ENCODE measurements around the gene CCDC9B.

The CCDC9B gene

DNA sequence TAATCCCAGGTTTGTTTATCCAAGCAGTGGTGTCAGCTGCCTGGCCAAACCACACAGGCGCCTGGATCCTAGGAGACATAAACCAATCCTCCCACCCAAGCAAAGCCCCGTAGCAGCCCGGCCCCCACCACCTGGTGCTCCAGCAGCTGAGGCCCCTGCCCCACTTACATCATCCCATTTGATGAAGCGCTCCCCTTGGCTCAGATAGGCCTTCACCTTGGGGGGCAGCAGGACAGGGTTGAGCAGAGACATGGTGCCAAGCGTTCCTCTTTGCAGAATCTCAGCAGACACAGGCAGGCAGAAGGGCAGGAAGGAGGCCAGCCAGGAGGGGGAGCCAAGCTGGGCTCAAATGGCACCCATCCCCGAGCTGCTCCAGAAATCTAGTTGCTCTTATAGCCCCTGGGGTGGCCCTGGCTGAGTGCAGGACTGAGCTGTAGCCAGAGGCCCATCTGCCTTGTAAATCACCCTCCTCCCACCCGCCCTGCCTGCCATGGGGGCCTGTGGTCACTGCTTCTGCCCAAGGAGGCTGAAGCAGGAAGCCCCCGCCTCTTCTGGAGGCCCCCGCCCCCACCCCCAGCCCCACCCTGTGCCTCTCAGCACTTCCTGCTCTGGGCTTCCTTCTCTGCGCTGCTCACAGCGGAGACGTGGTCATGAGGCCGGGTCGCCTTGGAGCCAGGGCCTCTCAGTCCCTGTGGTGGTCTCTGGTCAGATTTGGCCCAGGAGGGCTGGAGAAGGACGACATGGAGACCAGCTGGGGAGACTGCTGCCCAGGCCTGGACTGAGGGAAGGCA lies 33.1 kb downstream of the CCDC9B start, which contains the start of gene PLCB2:
Gene PLCB2, minus strand, starts transcription at position 515 of the 791 bp plus-strand sequence. Its CDS starts 263 bp downstream, at position 252.
- DNase-seq (ENCODE audit: low spot score), result no peak

DNA sequence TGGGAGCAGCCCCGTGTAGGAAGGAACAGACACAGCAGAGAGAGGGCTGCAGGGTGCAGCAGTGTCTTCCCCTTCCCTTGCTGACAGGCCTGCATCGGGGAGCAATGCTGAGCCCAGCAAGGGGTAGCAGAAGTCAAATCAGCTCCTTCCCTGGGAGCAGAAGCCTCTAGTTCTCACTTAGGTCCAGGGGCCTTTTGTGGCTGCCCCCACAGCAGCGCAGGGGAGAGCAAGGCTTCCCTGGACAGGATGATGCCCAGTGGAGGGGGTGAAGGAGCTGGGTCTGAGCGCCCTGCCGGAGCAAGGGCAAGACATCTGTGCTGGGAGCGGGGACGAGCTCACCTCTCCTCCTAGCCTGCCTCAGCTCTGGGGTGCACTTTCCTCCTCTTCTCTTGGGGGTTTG lies 33.8 kb downstream of the CCDC9B start:
- DNase-seq (ENCODE audit: low spot score), result no peak

DNA sequence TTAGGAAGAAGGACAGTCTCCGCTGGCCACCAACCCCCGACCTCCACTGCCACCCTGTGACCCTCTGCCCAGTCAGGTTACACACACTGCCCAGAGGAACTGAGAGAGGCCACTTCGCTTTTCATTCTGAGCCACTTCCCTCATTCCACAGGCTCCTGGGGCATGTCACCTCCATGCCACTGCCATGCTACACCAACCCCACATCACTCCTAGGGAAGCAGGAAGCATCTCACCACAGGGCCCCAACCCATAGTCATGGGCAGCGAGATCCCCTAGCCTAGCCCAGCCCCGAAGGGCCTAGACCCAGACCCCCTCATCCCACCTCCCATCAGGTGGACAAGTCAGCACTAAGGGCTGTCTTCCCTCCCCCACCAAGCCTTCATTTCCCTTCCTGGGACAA lies 34.4 kb downstream of the CCDC9B start:
- DNase-seq (ENCODE audit: low spot score), result no peak

DNA sequence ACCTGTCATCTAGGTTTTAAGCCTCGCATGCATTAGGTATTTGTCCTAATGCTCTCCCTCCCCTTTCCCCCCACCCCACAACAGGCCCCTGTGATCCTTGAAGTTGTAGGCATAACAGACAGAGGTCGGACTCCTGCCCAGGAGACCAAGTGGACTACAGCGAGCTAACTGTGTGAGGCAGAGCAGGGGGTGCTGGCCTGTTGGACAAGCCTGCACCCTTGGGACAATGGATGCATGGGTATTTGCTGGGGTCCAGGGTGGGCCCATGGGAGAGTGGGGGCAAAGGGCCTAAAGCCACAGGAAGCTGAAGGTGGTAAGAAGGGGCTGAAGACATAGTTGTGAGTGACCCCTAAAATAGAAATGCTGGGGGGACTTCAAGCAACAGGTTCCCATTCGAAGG lies 35.5 kb downstream of the CCDC9B start:
- no peak for DNase-seq (ENCODE audit: low spot score)

DNA sequence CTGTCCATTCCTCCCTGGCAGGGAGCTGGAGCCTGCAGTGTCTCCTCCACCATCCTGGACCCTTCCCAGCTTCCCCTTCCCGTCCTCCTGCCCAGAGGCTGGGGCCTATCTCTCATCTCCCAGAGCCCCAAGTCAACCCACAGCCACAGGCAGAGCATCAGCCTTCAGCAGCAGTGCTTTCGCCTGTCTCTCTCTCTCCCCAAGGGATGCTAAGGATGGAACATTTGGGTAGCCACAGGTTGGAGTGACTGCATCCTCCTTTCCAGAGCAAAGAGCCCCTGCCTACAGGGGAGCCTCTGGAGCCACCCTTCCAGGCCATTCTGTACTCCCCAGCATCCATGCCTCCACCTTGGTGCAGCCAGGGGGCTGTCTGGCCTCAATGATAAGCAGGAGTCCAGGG lies 37.2 kb downstream of the CCDC9B start:
- DNase-seq (ENCODE audit: low spot score), result no peak

DNA sequence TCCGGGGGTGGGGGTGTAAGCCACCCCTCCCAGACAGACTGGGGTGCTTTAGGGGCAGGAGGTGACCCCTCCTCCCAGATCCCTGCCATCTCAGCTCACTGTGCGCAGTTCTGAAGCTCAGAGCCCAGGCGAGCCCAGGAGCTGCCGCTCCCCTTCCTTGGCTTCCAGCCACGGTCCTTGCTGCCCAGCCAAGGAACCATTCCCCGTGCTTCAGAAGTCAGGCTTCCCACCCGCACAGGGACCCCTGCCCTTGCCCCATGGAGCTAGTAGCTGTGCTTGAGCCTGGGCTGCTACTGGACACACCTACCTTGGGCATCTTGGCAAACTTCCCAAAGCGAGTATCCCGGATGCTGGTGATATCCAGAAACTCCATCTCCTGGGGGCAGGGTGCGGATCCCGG lies 37.8 kb downstream of the CCDC9B start:
- DNase-seq (ENCODE audit: low spot score), result no peak

DNA sequence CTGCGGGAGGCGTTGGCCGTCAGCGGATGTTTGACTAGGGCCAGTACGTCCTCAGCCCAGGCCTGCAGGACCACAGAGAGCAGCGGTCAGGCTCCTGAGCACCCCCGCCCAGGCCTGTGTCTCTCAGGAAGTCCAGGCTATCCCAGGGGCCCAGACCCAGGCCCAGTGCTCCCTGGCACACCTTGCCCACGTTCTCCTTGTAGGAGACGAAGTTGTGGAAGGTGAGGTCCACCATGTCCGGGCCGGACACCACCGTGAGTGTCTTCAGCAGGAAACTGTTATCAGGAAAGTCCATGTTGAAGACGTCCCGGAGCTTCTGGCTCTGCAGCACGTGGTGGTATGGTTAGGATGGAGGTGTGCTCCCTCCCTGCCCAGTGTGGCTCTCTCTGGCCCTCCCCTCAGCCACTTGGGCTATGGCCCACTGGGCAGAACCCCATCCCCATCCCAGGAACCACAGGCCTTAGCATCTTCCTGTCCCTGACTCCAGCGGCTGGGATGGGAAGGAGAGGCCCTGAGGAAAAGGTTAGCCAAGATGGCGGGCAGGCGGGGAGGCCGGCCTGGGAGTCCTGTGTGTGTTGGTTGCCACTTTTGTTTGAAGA lies 38.4 kb downstream of the CCDC9B start:
- no peak for DNase-seq (ENCODE audit: low spot score)

DNA sequence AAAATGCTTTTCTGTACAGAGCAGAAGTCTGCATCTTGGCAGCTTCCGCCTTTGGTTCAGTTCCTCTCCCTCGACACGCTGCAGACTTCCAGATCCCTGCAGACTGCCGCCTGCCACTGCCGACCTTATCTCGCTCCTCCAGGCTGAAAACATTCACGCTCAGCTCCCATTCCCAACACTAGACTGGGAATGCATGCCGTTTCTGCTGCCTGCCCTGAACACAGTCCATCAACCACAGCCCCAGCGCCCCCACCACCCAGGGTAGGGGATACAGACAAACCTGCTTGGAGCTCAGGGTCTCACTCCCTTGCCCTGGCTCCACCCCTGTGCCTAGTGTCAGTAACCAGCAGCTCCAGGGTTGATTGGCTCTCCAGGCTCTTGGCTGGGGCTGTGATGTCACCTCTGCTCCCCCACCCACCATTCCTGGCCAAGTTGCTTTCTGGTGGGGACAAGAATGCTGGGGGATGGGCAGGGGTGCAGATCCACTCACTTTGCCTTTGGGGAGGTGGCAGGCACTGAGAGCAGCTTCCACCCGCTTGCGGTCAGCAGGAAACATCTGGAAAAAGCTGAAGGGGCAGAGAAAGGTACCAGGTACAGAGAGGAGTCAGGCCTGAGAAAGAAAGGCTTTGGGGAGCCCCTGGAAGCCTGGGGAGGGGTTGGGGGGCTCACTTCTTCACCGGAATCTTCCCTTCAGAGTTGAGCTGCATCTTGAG lies 39.1 kb downstream of the CCDC9B start:
- DNase-seq (ENCODE audit: low spot score), result no peak

DNA sequence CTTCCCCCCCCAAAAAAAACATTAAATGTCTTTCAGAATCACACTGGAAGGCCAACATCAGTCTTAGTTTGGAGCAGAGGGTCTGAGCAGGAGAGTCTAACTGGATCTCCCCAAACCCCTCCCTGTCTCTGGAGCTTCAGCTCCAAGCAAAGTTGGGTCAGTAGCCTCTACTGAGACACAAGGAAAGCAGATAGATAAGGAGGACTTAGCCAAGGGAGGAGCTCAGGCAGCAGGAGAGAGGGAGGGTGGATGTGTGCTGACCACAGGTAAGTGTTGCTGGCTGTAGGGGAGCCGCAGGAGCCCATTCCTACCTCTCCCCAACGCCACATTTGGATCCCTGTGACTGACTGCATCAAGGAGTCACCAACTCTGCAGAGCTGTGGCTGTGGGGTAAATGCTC lies 40.0 kb downstream of the CCDC9B start:
- no peak for DNase-seq (ENCODE audit: low spot score)

DNA sequence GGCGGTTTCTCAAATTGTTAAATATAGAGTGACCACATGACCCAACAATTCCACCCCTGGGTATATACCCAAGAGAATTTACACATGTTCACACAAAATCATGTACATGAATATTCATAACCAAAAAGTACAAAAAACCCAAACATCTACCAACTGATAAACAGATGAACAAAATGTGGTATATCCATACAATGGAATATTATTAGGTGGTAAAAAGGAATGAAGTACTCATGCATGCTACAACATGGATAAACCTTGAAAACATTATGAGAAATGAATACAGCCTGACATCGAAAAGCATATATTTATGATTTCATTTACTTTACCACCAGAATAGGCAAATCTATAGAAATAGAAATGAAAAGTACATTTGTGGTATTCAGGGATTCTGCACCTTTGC lies 40.4 kb downstream of the CCDC9B start:
- DNase-seq (ENCODE audit: low spot score), result no peak

DNA sequence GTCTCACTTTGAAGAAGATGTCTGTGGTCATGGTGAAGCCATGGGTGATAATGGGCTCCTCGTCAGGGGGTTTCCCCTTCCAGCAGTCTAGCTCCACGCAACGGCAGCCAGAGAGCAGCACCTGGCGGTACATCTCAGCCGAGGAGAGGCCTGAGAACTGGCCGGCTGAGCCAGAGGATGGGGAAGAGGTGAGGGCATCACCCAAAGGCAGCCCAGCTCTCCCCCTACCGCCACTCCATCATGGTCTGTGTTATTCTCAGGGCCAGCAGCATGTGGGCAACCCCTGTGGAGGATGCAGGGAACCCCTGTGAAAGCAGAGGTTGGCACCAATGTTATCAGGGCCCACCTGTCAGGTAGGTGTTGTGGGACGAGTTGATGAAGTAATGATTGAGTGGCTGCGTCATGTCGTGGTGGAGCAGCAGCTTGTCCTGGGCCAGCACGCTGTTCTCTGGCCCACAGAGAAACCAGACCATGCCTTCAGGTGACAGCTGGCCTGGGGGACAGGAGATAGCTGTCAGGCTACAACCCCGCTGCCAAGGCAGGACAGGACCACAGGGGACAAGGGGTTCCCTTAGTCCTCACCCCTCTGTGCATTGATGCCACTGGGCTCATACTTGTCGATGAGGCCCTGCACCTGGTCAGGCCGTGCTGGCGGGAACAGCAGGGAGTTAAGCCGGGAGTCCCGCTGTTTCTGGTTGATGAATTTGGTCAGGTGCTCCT lies 42.4 kb downstream of the CCDC9B start:
- DNase-seq (ENCODE audit: low spot score), result no peak

DNA sequence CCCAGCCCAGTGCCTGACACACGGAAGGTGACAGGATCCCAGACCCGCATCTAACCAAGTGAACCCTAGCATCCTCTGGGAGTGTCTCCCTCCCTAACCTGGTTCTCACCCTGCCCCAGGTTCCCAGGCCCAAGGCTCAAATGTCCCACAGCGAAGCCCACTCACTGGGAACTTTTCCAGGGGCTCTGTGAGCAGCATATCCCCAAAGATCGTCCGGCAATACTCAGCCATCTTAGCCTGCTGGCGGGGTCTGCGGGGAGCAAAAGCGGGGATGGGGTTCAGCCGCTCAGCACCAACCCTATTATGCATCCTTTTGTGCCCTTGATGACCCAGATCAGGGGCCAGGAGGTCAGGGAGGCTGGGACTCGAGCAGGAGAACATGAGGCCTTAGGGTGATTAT lies 43.4 kb downstream of the CCDC9B start:
- DNase-seq (ENCODE audit: low spot score), result no peak

DNA sequence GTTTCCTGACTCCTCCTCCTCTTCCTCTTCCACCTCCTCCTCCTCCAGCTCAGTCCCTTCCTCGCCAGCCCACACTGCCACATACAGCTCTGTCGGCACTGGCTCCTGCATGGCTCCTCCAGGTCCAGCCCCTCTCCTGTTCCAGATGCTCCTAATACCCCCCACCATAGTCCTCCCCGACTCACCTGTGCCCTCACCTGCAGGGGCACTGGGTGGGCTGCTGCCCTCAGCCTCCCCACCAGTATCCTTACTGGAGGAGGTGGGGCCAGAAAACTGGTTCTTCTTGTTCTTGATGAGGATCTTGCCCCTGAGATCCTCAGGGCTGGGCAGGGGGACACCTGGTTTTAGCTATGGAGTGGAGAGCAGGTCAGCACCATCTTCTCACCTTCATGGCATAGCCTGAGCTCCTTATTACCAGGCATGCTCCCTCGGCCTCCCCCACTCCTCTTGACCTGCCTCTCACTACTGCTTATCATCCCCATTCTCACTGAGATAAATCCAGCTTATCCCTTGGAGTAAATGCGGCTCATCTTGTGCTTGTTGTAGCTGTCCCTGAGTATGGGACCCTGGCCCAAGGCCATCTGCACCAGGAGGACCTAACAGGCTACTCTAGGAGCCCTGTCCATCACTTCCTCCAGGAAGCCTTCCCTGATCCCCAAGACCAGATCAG lies 44.0 kb downstream of the CCDC9B start:
- no peak for DNase-seq (ENCODE audit: low spot score)

DNA sequence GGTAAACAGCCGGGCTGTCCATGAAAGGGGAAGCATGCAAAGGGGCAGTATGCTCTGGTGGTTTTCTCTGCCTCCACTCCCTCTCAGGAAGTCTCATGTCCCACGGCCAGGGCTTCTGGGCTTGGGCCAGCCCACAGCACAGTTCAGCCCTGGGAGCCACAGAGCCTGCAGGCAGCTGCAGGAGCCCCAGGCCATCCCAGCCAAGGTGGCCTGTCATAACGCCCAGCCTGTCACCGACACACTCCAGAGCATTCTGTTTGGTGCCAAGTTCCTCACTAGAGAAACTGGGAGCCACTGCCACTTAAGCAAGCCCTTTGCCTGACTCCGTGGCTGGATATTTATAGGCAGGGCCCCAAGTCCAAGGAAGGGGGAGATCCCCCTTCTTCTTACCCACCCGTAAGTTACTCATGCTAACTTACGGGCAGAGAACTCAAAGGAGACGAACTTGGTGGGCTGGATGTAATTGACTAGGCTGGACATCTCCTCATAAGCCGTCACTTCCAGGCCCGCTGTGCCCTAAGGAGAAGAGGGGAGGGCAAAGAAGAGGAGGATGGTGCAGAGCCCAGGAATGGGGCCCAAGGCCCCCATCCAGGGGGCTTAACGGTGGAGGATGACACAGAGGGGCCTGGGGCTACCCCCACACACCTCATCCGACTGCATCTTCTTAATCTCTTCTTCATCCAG lies 44.7 kb downstream of the CCDC9B start:
- no peak for DNase-seq (ENCODE audit: low spot score)

DNA sequence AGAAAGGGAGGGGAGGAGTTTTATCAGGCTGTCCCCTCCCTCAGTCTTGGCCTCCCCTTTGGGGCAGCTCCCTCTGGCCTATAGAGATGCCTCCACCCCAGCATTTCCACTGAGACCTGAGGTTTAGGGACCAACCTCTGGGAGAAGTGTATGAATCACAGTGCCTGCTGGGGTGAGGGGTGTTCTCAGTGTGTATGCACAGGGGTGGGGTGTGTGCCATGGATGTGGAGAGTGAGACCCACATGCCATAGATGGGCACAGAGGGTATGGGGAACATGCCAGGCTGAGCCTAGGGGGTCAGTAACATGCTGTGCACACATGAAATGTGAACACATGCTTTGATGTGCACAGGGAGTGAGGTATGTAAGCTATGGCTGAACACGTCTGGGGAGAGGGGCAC lies 45.4 kb downstream of the CCDC9B start:
- DNase-seq (ENCODE audit: low spot score), result no peak

DNA sequence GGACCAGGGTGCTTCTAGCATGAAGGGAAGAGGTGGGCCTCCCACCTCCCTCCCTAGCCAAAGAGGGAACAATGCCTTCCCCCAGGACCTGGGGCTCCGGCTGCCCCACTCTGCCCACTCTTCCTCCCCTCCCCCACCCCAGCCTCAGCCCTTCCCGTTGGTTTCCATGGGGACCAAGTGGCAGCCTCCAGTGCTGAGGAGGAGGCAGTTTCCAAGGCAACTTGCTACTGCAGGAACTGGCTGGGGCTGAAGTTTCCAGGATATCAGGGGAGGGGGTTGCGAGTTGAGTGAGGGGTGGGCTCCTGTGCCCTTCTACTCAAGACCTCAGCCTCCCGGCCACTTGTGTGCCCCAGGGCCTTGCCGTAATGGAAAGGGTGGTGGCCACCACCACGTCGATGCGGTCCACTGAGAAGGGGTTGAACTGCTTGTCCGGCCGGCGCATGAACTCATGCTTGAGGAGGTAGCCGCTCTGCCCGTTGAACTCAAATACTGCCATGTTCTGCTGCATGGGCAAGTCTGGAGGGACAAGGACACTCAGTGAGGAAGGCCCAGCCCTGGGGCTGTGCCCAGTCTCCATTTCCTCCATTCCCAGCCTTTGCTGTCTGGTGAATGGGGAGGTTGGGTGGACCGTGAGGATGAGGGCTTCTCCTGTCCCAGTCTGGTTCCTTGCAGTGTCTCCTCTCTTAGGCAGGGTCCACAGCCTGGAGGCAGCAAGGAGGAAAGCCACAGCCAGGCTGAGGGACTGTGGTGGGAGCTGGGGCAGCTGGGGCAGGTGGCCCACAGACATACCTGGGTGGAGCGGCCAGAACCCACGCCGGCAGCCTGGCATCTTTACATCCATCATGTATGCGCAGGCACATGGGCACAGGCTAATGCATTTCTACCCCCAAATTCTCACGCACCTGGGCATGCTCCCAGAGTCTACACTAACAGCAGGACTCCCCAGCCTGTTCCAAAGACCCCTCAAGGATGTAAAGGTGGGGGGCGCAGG lies 46.5 kb downstream of the CCDC9B start:
- no peak for DNase-seq (ENCODE audit: low spot score)

DNA sequence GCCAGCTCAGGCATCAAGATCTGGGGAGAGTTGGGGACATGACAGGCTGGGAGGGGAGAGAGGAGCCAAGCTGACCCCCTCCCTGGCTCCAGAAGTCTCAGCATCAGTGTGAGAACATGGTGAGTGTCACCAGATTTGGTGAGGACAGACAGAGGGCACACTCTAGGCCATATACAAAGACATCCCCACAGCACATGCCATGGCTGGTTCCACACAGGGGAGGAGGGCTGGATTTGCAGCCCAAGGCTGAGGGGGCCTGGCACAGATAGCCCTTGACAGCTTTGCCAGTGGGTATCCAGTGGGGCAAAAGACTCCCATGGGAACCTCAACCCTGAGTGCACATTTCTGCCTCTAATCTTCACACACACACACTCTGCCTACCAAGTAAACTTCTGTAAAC lies 47.7 kb downstream of the CCDC9B start:
- DNase-seq (ENCODE audit: low spot score), result no peak

DNA sequence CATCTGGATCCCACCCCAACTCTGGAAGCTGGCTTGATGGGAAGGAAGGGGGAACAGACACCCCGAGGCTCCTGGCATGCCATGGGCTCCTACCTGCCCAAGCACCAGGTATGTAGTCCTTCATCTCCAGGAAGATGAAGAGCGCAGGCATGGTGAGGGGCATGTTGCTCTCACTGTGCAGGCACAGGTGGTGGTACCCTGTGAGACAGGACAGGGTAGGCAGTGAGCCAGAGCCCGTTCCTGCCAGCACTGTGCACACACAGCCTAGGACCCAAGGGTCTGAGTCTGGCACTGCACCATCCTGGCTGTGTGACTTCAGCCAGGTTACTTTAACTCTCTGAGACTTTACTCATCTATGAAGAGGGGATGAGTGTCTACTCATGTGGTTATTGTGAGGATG lies 48.5 kb downstream of the CCDC9B start:
- no peak for DNase-seq (ENCODE audit: low spot score)

DNA sequence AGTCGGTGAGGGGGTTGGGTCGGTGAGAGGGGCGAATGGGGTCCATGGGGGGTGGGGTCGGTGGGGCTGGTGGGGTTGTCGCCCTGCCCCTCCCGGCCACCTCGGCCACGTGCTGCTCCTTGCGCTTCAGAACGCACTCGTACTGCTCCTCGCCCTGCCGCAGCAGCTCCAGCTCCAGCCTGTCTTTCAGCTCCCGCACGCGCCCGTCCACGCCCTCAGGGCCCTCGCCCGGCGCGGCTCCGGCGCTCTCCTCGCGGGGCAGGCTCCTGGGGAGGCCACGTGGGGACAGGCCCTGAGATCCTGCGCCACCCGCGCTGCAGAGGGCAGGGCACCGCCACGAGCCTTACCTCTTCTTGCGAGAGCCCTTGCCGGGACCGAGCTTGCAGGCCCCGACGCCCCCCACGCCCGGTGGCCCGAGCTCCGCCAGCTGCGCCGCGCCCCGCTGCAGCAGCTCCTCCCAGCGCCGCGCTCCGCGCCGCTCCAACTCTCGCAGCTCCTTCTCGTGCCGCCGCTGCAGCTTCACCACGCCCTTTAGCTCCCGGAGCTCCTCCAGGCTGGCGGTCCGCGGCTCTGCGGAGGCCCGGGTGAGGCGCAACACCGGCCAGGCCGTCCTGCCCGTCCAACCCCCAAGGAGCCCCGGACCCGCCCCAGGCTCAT lies 49.7 kb downstream of the CCDC9B start:
- DNase-seq (ENCODE audit: low spot score), result peak; percentile 46

DNA sequence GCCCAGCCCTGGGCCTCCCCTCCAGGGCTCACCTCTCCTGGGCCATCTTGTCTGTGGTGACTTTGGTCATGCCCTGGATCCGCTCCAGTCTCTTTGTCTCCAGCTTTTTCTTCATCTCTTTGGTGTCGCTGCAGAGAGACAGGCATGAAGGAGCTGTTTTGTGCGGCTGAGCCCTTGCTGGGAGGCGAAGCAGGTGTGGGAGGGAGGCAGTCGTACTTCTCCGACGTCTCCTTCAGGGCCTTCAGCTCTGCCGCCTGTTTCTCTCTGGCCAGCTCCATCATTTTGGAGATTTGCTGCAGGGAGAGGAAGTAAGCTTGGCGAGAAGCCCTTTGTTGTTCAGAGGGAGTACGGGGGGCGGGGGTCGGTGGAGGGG lies 50.2 kb downstream of the CCDC9B start:
- no peak for DNase-seq (ENCODE audit: low spot score)
